ENCODE results near the gene SLC35A3.
"Not testable (repeated sequence)": the region's sequence is repeated elsewhere in the genome, so short reads cannot be mapped to it uniquely, and the experiment has no call there.

Gene SLC35A3

DNA sequence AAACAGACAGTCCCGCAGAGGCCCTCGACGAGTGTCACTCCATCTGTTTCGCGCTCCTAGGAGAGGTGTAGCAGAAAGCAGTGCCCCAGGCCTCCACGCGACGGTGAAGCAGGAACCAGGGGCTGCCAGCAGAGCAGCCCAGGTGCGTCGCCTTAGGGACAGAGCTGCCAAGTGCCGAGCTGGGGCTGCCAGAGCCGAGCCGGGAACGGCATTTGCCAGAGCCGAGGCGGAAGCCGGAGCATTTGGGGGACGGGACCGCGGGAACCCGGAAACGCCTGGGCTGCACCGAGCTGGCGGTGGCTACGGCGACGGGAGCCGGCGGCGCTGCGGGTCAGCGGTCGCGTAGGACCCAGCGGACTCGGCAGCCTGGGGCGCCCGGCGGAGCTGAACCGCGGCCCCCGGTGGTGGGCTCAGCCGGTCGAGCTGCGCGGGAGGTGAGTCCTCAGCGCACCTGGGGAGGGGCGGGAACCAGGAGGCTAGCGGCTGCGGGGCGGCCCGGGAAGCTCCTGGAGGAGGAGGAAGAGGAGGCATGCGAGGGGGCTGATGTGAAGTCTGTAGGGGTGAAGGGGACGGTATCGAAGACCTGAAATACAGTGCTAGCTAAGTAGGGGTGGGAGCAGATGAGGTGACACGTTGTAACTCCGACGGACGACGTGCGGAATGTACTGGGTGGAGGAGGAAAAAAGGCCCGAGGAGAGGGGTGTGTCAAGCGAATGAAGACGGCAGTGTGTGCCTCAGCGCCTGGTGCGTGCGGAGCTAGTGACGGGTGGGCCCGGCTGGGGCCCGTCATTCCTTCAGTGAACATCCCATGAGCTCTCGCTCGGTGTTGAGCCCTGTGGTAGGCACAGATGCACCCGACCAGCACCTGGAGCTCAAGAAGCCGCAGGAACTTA is at the start of gene SLC35A3:
SLC35A3 (plus strand) TSS at position 268 of the 893 bp plus-strand sequence. CDS start 23,559 bp downstream, outside the sequence.
- DNase-seq: peak; percentile 69 to 72

- DNase-seq: no peak
Observed at GRCh38 chr1:99934801-99935200, 35.0 kb upstream of the SLC35A3 start.

- DNase-seq: no peak
Observed at GRCh38 chr1:99935534-99935933, 34.3 kb upstream of the SLC35A3 start.

DNA sequence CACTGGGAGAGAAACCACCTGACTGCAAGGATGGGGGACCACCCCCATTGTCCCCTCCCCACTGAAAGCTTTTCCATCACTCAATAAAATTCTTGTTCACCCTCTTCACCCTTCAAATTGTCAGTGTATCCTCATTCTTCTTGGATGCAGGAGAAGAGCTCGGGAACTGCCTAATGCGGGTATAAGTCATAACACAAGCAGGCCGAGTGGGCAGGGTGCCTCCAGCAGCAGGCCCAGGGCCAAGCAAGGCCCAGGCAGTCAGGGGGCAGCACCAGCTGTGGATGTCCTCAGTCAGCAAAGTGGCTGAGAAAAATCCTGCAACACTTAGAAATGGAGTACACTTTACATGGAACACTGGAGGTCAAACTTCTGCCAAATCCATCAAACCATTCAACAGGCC is 33.7 kb upstream of the SLC35A3 start:
- no peak for DNase-seq

- no peak for DNase-seq
Observed at GRCh38 chr1:99942723-99943122, 27.1 kb upstream of the SLC35A3 start.

GRCh38 chr1:99943223-99943794 is 26.5 kb upstream of the SLC35A3 start:
- DNase-seq: no peak

- no peak for DNase-seq
Observed at GRCh38 chr1:99944192-99944591, 25.6 kb upstream of the SLC35A3 start.

DNA sequence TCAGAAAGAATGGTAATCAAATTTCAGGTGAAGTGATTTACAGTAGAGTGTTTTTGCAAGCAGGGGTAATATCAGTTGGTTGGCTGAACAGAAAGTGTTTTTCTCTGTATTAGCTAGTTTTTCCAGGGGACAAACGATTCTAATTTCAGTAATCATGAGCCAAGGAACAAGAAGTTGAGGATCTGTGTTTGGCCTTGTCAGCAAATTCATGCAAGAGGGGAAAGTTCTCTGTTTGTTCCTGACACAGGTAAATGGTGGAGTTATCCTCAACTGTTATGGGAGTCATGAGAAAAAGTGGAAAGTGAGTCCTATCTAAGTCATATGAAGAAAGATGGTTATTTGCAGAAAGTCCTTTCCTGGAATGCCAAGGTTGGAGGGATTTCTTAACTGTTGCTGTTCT is 24.6 kb upstream of the SLC35A3 start:
- DNase-seq: no peak

GRCh38 chr1:99950486-99950885 is 19.3 kb upstream of the SLC35A3 start:
- no peak for DNase-seq

DNA sequence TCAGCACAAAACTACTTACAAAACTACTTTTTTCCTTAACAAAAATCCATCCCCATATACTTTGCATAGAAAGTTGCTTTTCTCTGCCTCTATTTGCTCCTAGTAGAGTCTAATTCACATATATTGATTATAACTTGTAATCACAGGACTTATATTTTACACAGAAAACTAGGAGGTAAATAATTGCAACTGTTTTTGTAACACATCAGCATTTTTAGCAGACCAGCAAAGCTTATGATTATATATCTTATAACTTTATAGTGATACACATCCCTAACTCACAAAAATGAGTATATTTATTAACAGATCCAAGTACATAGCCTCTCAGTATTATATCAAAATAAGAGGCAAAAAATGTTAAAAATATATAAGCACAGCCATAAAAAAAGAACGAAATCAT is 17.3 kb upstream of the SLC35A3 start:
- no peak for DNase-seq

- DNase-seq: no peak
Observed at GRCh38 chr1:99955375-99955774, 14.4 kb upstream of the SLC35A3 start.

GRCh38 chr1:99956755-99957154 is 13.0 kb upstream of the SLC35A3 start:
- no peak for DNase-seq

- DNase-seq: no peak
Observed at GRCh38 chr1:99957818-99958217, 12.0 kb upstream of the SLC35A3 start.

GRCh38 chr1:99959189-99959705 is 10.5 kb upstream of the SLC35A3 start:
- DNase-seq: not testable (repeated sequence)

DNA sequence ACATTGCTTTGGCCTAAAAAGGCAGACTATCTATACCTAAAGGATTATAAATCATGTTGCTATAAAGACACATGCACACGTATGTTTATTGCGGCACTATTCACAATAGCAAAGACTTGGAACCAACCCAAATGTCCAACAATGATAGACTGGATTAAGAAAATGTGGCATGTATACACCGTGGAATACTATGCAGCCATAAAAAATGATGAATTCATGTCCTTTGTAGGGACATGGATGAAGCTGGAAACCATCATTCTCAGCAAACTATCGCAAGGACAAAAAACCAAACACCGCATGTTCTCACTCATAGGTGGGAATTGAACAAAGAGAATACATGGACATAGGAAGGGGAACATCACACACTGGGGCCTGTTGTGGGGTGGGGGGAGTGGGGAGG is 9.5 kb upstream of the SLC35A3 start:
- not testable (repeated sequence) for DNase-seq

DNA sequence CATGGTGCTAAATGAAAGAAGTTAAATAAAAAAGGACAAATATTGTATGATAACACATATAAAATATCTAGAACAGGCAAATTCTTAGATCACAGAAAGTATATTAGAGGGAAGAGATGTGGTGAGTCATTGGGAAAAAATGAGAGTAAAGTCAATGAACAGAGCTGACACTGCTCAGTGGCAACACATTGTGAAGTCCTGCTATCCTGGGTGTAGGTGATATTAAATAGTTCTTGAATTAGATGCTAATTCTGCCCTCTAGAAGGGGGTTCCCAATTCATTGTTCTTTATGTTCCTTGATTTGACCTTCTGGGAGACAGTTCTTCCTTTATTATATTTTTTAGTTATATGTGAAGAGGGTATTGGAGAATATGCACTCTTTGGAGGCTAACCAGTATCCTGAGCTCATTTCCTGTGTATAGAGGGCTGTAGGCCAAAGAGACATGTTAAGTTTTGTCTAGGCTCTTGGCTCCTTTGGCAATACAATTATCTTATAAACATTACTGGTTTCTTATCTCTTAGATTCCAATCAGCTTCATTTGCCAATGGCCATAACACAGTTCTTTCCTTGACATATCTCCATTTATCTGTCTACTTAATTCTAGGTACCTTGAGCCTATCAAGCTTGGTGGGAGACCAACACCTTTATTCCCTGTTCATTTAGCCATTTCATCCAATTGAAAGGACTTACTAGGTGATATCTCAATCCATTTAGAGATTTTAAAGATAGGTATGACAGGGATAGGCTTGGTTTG is 6.6 kb upstream of the SLC35A3 start:
- no peak for DNase-seq

- no peak for DNase-seq
Observed at GRCh38 chr1:99964806-99965205, 5.0 kb upstream of the SLC35A3 start.

DNA sequence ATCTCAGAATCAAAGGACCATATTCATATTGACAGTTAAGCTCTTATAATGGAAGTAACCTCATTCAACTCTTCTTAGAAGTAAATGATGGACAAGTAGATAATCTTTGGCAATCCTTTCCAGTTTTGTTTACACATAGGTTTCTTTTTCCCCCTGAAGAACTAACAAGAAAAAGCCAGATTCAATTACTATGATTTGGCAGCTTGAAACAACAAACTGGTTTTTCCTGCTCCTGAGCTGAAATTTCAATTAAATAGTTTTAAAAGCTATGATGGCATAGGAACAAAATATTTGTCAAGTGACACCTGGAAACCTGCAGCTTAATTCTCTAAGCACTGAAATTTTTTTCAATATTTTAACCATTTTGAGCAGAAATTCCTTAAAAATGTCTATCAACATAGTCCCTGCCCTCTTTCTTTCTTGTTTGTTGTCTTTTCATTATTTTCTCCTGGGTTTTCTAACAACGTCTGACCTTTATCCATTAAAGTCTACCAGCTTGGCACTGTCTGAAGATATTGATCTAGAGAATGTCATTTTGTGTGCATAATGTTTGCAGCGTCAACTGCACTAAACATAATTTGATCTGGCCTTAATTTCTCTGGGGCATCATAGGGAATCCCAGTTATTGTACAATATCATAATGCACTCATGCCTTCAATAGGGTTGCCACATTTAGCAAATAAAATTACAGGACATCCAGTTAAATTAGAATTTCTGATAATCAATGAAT is 4.0 kb upstream of the SLC35A3 start:
- DNase-seq: no peak

DNA sequence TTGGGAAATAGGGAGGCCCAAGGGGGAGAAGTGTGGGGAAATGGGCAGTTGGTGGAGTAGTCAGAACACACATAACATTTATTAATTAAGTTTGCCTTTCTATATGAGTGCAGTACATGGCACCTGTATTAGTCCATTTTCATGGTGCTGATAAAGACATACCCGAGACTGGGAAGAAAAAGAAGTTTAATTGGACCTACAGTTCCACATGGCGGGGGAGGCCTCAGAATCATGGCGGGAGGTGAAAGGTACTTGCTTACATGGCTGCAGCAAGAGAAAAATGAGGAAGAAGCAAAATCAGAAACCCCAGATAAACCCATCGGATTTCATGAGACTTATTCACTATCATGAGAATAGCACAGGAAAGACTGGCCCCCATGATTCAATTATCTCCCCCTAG is 1.6 kb upstream of the SLC35A3 start:
- DNase-seq: no peak

DNA sequence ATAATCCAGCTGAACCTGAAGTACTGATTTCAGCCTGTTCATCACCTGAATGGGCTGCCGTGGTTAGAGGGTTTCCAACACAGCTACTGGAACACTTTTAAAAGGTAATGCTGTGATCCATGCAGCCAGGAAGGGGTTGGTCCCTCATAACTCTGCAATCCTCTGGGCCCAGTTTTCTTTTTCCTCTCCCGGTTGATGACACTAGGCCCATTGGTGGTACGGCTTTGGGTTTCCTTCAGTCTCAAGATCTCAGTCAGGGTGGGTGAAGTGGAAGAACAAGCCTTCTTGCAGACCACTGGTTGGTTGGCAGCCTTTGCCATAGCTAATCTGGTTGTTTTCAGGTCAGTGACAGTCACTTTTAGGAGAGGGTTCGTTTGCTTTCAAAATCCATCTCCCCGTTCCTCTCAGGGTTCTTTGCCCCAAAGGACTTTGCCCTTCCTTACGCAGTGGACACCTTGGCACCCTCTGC is 502 bp upstream of the SLC35A3 start:
- peak in 1 of 2 donors; percentile 3 for DNase-seq

GRCh38 chr1:99970713-99971255 is 988 bp downstream of the SLC35A3 start:
- no peak for DNase-seq

DNA sequence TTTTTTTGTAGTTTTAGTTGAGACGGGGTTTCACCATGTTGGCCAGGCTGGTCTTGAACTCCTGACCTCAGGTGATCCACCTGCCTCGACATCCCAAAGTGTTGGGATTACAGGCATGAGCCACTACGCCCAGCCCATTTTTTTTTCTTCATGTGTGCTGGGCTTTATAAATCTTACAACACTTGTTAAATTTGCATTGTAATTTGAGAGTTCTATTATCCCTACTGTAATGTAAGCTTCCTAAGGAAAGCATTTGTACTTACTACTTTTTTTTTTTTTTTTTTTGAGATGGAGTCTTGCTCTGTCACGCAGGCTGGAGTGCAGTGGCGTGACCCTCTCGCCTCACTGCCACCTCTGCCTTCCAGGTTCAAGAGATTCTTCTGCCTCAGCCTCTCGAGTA is 2.3 kb downstream of the SLC35A3 start:
- DNase-seq: not testable (repeated sequence)

Data from activated CD4-positive, alpha-beta T cell treated with anti-CD3 and anti-CD28 coated beads for 4 hours (primary cell).